OCI-LY1 (cell line): ENCODE data around the gene ZNF469.

Experiments
- EZH2 ChIP-seq: fragments of 200-600 bp; sonication (generic), shearing (Covaris generic); IDR thresholded peaks from 2 replicates; pipeline ENCODE4 v1.8.0; 2017; ENCODE audit warnings: borderline replicate concordance, mixed run types, mild to moderate bottlenecking, antibody characterized with exemption, low read length, moderate library complexity, mixed read lengths
- TF ChIP-seq, protein P1 (sequence below): fragments of 200-600 bp; sonication (generic), shearing (Covaris generic); IDR thresholded peaks from 2 replicates; pipeline ENCODE4 v1.5.1; 2017; ENCODE audit warnings: mild to moderate bottlenecking, antibody characterized with exemption, low read length, moderate library complexity, mixed read lengths

DNA sequence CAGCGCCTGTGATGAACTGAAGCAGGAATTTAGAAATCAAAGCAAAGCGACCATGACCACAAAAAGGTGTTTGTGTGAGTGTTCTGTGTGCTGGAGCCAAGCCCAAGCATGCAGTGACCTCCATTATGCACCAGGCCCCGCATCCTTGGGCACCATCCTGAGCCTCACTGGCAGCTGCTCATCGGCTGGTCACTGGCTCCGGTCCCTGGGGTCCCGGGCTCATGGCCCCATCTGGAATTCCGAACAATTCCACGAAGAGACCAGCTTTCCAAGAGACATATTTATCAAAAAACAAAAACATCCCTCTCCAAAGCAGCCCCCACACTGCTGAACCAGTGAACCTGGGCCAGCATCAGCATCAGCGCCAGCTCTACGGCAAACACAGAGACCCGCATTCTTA, 15.2 kb upstream of the ZNF469 start:
- TF ChIP-seq, protein P1, sequence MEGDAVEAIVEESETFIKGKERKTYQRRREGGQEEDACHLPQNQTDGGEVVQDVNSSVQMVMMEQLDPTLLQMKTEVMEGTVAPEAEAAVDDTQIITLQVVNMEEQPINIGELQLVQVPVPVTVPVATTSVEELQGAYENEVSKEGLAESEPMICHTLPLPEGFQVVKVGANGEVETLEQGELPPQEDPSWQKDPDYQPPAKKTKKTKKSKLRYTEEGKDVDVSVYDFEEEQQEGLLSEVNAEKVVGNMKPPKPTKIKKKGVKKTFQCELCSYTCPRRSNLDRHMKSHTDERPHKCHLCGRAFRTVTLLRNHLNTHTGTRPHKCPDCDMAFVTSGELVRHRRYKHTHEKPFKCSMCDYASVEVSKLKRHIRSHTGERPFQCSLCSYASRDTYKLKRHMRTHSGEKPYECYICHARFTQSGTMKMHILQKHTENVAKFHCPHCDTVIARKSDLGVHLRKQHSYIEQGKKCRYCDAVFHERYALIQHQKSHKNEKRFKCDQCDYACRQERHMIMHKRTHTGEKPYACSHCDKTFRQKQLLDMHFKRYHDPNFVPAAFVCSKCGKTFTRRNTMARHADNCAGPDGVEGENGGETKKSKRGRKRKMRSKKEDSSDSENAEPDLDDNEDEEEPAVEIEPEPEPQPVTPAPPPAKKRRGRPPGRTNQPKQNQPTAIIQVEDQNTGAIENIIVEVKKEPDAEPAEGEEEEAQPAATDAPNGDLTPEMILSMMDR = no peak
- no peak for TF ChIP-seq EZH2
